Measurements from ENCODE around the gene FAM168A. TPM values are rescaled to one million over a fixed set of nuclear protein-coding genes. Genes with fewer than 3 reads are reported as not detected.

FAM168A gene
- total and polyA plus RNA-seq, 12 donors = 7.7 to 41.8 (median 35.3) TPM

GRCh38 chr11:73406619-73407018 lies 191.3 kb downstream of the FAM168A start:
- TF ChIP-seq CTCF (IDR thresholded peaks at IDR 0.05) = no peak
- no peak for DNase-seq
- Histone ChIP-seq H3K4me3 (no peak overlapping the region), H3K27me3 (no peaks in the 10 kb centered on the region), H3K4me1 (replicated peaks in 1 of 2) (no peaks in the 10 kb centered on the region), H3K27ac (no peak overlapping the region), H3K36me3 (replicated peaks in 1 of 2) (peaks cover 0 to 28% of the 10 kb centered on the region in 2 donors), H3K9me3 (replicated peaks in 1 of 3) (no peaks in the 10 kb centered on the region)
- 86 to 94% (median 92%) methylated on average over 5 of the region's 5 CpGs for WGBS, 4 donors
- intact Hi-C loops (cut with DNase I) = no loop called here

DNA sequence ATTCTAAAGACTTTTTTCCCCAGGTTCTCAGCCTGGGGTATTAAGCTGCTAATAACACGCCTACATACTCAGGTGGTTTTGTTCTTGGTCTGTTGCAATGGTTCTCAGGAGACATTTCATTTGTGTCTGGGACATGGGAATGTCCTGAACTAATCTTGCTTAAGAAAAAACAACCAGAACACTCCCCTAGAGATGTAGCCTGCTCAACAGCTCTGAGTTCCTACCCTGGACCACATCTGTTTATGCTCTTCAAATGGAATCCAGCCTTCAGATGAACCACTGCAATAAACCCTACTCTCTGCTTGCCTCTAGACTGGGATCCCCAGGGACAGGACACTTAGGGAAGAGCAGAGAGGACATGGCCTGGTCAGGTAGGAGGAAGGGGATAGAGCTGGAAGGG lies 191.8 kb downstream of the FAM168A start:
- Histone ChIP-seq H3K4me1 (replicated peaks in 1 of 2) (no peaks in the 10 kb centered on the region), H3K4me3 (no peak overlapping the region), H3K36me3 (replicated peaks in 1 of 2) (peaks cover 0 to 28% of the 10 kb centered on the region in 2 donors), H3K9me3 (replicated peaks in 1 of 3) (no peaks in the 10 kb centered on the region), H3K27ac (no peak overlapping the region), H3K27me3 (no peaks in the 10 kb centered on the region)
- WGBS, 4 donors = 76 to 100% (median 97%) methylated on average over 1 of the region's 1 CpG
- no peak for DNase-seq
- TF ChIP-seq CTCF (IDR thresholded peaks at IDR 0.05) (no peak), POLR2A (IDR thresholded peaks at IDR 0.05) (no peak)
- intact Hi-C loops (cut with DNase I) = no loop called here

DNA sequence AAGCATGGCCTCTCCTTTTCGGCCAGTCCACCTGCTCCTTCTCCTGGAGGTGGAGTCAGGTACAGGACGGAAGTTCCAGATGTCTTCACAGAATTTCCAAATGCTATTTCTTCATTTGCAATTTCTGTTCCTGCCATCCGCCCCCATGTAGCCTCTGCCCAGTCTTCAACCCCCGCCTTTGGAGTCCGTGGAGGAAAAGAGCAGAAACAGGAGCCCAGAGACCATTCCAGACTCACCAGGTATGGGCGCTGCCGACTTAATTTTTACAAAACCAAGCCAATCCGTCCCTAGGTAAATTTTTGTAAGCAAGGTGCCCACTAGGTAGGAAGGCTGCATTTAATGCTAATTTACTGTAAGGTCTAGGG lies 192.8 kb downstream of the FAM168A start:
- peaks cover 0 to 28% of the 10 kb centered on the region in 2 donors for H3K36me3 ChIP-seq (replicated peaks in 1 of 2)
- TF ChIP-seq CTCF (IDR thresholded peaks at IDR 0.05) (no peak), POLR2A (IDR thresholded peaks at IDR 0.05) (no peak)
- no peaks in the 10 kb centered on the region for H3K27me3 ChIP-seq
- DNase-seq = peak in 1 of 7 donors; percentile 40
- H3K9me3 ChIP-seq (replicated peaks in 1 of 3) = no peaks in the 10 kb centered on the region
- H3K4me3 ChIP-seq = no peak overlapping the region
- 94 to 97% (median 96%) methylated on average over 8 of the region's 8 CpGs for WGBS, 4 donors
- no peaks in the 10 kb centered on the region for H3K4me1 ChIP-seq (replicated peaks in 1 of 2)
- no peak overlapping the region for H3K27ac ChIP-seq
- intact Hi-C loops (cut with DNase I) = loop anchor here in 1 of 2 donors (2.0 kb wide), 1 partner anchor 256 kb away; no protein-coding TSS in a partner anchor

GRCh38 chr11:73404506-73405145 lies 193.3 kb downstream of the FAM168A start:
- Histone ChIP-seq H3K9me3 (replicated peaks in 1 of 3) (no peaks in the 10 kb centered on the region), H3K36me3 (replicated peaks in 1 of 2) (peaks cover 0 to 28% of the 10 kb centered on the region in 2 donors), H3K27me3 (no peaks in the 10 kb centered on the region), H3K4me3 (no peak overlapping the region), H3K4me1 (replicated peaks in 1 of 2) (no peaks in the 10 kb centered on the region), H3K27ac (no peak overlapping the region)
- TF ChIP-seq POLR2A (IDR thresholded peaks at IDR 0.05) (no peak), CTCF (IDR thresholded peaks at IDR 0.05) (no peak)
- WGBS, 4 donors = 85 to 98% (median 92%) methylated on average over 5 of the region's 5 CpGs
- peak in 2 of 7 donors; percentile 22 to 53 for DNase-seq
- intact Hi-C loops (cut with DNase I) = loop anchor here in 1 of 2 donors (2.0 kb wide), 1 partner anchor 256 kb away; no protein-coding TSS in a partner anchor
